ENCODE results near the gene SAMD14.

Gene SAMD14

GRCh38 chr17:50066995-50067394, 63.0 kb downstream of the SAMD14 start:
- H3K9ac ChIP-seq (ENCODE audit: low read depth, low read length) = no peak overlapping the region
- no peaks in the 10 kb centered on the region for H3K9me3 ChIP-seq (ENCODE audit: insufficient read depth, low read length, severe bottlenecking)
- H3K4me1 ChIP-seq (ENCODE audit: insufficient read depth, low read length) = no peaks in the 10 kb centered on the region
- no peak overlapping the region for H3K4me3 ChIP-seq (ENCODE audit: low read depth in 1 of 2, low read length in 2 of 2)
- ATAC-seq (ENCODE audit: insufficient read depth, low read depth) (no peak), DNase-seq (no peak)
- H3K36me3 ChIP-seq (ENCODE audit: insufficient read depth, low read length) = no peaks in the 10 kb centered on the region
- no peak overlapping the region for H3K4me2 ChIP-seq (ENCODE audit: insufficient read depth, low read length)
- TF ChIP-seq CTCF (IDR thresholded peaks at IDR 0.05; ENCODE audit: borderline replicate concordance, extremely low read depth, low read length, poor library complexity, severe bottlenecking) (no peak), EZH2 (IDR thresholded peaks at IDR 0.05; ENCODE audit: borderline replicate concordance, low read depth, low read length, severe bottlenecking) (no peak)
- H3K27ac ChIP-seq (ENCODE audit: low read length) = no peak overlapping the region
- H4K20me1 ChIP-seq (ENCODE audit: insufficient read depth, low read length) = peaks cover 4% of the 10 kb centered on the region
- H3K27me3 ChIP-seq (ENCODE audit: insufficient read depth, low read length, poor library complexity) = peaks cover 15% of the 10 kb centered on the region
- H3K79me2 ChIP-seq (ENCODE audit: insufficient read depth, low read length) = no peaks in the 10 kb centered on the region
- H2AFZ ChIP-seq (ENCODE audit: low read depth, low read length) = no peak overlapping the region

GRCh38 chr17:50065056-50065455, 64.9 kb downstream of the SAMD14 start:
- H3K4me2 ChIP-seq (ENCODE audit: insufficient read depth, low read length) = no peak overlapping the region
- no peak overlapping the region for H3K4me3 ChIP-seq (ENCODE audit: low read depth in 1 of 2, low read length in 2 of 2)
- no peak overlapping the region for H3K27ac ChIP-seq (ENCODE audit: low read length)
- H4K20me1 ChIP-seq (ENCODE audit: insufficient read depth, low read length) = peaks cover 4% of the 10 kb centered on the region; the same call in 1 of the 2 replicates
- no peaks in the 10 kb centered on the region for H3K36me3 ChIP-seq (ENCODE audit: insufficient read depth, low read length)
- ATAC-seq (ENCODE audit: insufficient read depth, low read depth) (no peak), DNase-seq (no peak)
- H3K9ac ChIP-seq (ENCODE audit: low read depth, low read length) = no peak overlapping the region
- H2AFZ ChIP-seq (ENCODE audit: low read depth, low read length) = no peak overlapping the region
- TF ChIP-seq CTCF (IDR thresholded peaks at IDR 0.05; ENCODE audit: borderline replicate concordance, extremely low read depth, low read length, poor library complexity, severe bottlenecking) (no peak), EZH2 (IDR thresholded peaks at IDR 0.05; ENCODE audit: borderline replicate concordance, low read depth, low read length, severe bottlenecking) (no peak)
- no peaks in the 10 kb centered on the region for H3K9me3 ChIP-seq (ENCODE audit: insufficient read depth, low read length, severe bottlenecking)
- no peaks in the 10 kb centered on the region for H3K79me2 ChIP-seq (ENCODE audit: insufficient read depth, low read length)
- H3K27me3 ChIP-seq (ENCODE audit: insufficient read depth, low read length, poor library complexity) = peaks cover 16% of the 10 kb centered on the region
- no peaks in the 10 kb centered on the region for H3K4me1 ChIP-seq (ENCODE audit: insufficient read depth, low read length)

GRCh38 chr17:50064253-50065001, 65.5 kb downstream of the SAMD14 start:
- no peak for TF ChIP-seq CTCF (IDR thresholded peaks at IDR 0.05; ENCODE audit: borderline replicate concordance, extremely low read depth, low read length, poor library complexity, severe bottlenecking)
- TF ChIP-seq EZH2 (IDR thresholded peaks at IDR 0.05; ENCODE audit: borderline replicate concordance, low read depth, low read length, severe bottlenecking) = no peak
- H3K36me3 ChIP-seq (ENCODE audit: insufficient read depth, low read length) = no peaks in the 10 kb centered on the region
- no peaks in the 10 kb centered on the region for H3K79me2 ChIP-seq (ENCODE audit: insufficient read depth, low read length)
- H4K20me1 ChIP-seq (ENCODE audit: insufficient read depth, low read length) = peaks cover 4% of the 10 kb centered on the region; the same call in 1 of the 2 replicates
- ATAC-seq (ENCODE audit: insufficient read depth, low read depth) (no peak), DNase-seq (no peak)
- H3K4me1 ChIP-seq (ENCODE audit: insufficient read depth, low read length) = no peaks in the 10 kb centered on the region
- H3K4me2 ChIP-seq (ENCODE audit: insufficient read depth, low read length) = no peak overlapping the region
- no peak overlapping the region for H3K9ac ChIP-seq (ENCODE audit: low read depth, low read length)
- peaks cover 22% of the 10 kb centered on the region for H3K27me3 ChIP-seq (ENCODE audit: insufficient read depth, low read length, poor library complexity)
- no peaks in the 10 kb centered on the region for H3K9me3 ChIP-seq (ENCODE audit: insufficient read depth, low read length, severe bottlenecking)
- H3K4me3 ChIP-seq (ENCODE audit: low read depth in 1 of 2, low read length in 2 of 2) = no peak overlapping the region
- no peak overlapping the region for H3K27ac ChIP-seq (ENCODE audit: low read length)
- H2AFZ ChIP-seq (ENCODE audit: low read depth, low read length) = no peak overlapping the region

Measured in DND-41 (cell line).